ENCODE measurements around the gene SP3.

- TF ChIP-seq POLR2AphosphoS5 (IDR thresholded peaks at IDR 0.05) (no peak), POLR2A (IDR thresholded peaks at IDR 0.05) (no peak)
Observed at GRCh38 chr2:173966274-173967098, 1.3 kb upstream of the SP3 start.
